Embryonic facial prominence (tissue), 1 donor: ENCODE data around the gene PFKP.

ENCODE experiments used
- DNase-seq: peaks from one replicate; pipeline ENCODE4 v3.0.0-alpha.2; 2016; ENCODE audit errors: extremely low spot score

Gene PFKP

GRCh38 chr10:3067118-3067858 lies at the start of gene PFKP:
PFKP (plus strand) TSS chr10:3067548; CDS start chr10:3067596, 48 bp downstream.
- DNase-seq, result no peak

GRCh38 chr10:3018247-3018646 lies 49.1 kb upstream of the PFKP start:
- DNase-seq, result no peak

GRCh38 chr10:3020311-3020710 lies 47.0 kb upstream of the PFKP start:
- DNase-seq, result no peak

GRCh38 chr10:3020881-3021280 lies 46.5 kb upstream of the PFKP start:
- DNase-seq, result no peak

GRCh38 chr10:3022027-3022426 lies 45.3 kb upstream of the PFKP start:
- DNase-seq, result no peak

GRCh38 chr10:3023892-3024291 lies 43.5 kb upstream of the PFKP start:
- DNase-seq, result no peak

GRCh38 chr10:3025026-3025683 lies 42.2 kb upstream of the PFKP start:
- DNase-seq, result no peak

GRCh38 chr10:3027866-3028265 lies 39.5 kb upstream of the PFKP start:
- no peak for DNase-seq

GRCh38 chr10:3028441-3028840 lies 38.9 kb upstream of the PFKP start:
- no peak for DNase-seq

GRCh38 chr10:3030765-3031164 lies 36.6 kb upstream of the PFKP start:
- DNase-seq, result no peak

GRCh38 chr10:3031490-3031889 lies 35.9 kb upstream of the PFKP start:
- DNase-seq, result no peak

- no peak for DNase-seq
Measured at GRCh38 chr10:3033925-3034324, 33.4 kb upstream of the PFKP start.

- DNase-seq, result no peak
Measured at GRCh38 chr10:3034616-3035015, 32.7 kb upstream of the PFKP start.

- DNase-seq, result no peak
Measured at GRCh38 chr10:3036155-3037021, 31.0 kb upstream of the PFKP start.

GRCh38 chr10:3037182-3037581 lies 30.2 kb upstream of the PFKP start:
- no peak for DNase-seq

- no peak for DNase-seq
Measured at GRCh38 chr10:3040069-3040468, 27.3 kb upstream of the PFKP start.

- no peak for DNase-seq
Measured at GRCh38 chr10:3042589-3042988, 24.8 kb upstream of the PFKP start.

GRCh38 chr10:3043512-3044368 lies 23.6 kb upstream of the PFKP start:
- no peak for DNase-seq

- DNase-seq, result no peak
Measured at GRCh38 chr10:3045471-3046209, 21.7 kb upstream of the PFKP start.

GRCh38 chr10:3046210-3046779 lies 21.1 kb upstream of the PFKP start:
- DNase-seq, result no peak
